A549 (cell line): ENCODE measurements around the gene MYO1B. TPM values are rescaled to one million over a fixed set of nuclear protein-coding genes. Genes with fewer than 3 reads are reported as not detected.

Source experiments
- ATAC-seq, 2 experiments: fragments of 200-7000 bp in 1 of 2; fragments of >200 bp in 1 of 2; cut with Nextera tagmentation in 1 of 2; cut with Tn5 transposase in 1 of 2; 3 replicates each; pipeline versions ENCODE4 v1.8.0 to v1.9.1; 2018 to 2020; ENCODE audit warnings: mild to moderate bottlenecking in 1 of 2, moderate library complexity in 1 of 2
- CTCF ChIA-PET: fragments of 300-600 bp; sonication (Branson Sonifier 250); formaldehyde crosslinking; extraction: SDS; loops from one replicate; lab custom pipeline; 2021; ENCODE audit warnings: antibody characterized with exemption, inconsistent platforms; lab: Yijun Ruan, JAX
- POLR2A ChIA-PET: fragments of 350-600 bp; formaldehyde crosslinking; extraction: SDS; loops from one replicate; lab custom pipeline; 2021; ENCODE audit warnings: antibody characterized with exemption, inconsistent platforms; lab: Yijun Ruan, JAX
- DNase-seq, 2 experiments: peaks; one replicate each; pipeline versions ENCODE4 v3.0.0 to v3.0.0-alpha.2; 2011 to 2016; ENCODE audit warnings: low read depth in 1 of 2, low spot score in 1 of 2
- FAIRE-seq: peaks from 2 replicates; lab custom pipeline; 2011; peaks lifted over from hg19 to GRCh38; lab: Jason Lieb, UNC
- H3K27ac ChIP-seq, 2 experiments: fragments of >200 bp; sonication (Bioruptor Twin); formaldehyde crosslinking; 3 replicates each; pipeline ENCODE4 v1.5.1; 2016 to 2017
- H3K4me1 ChIP-seq: fragments of >200 bp; sonication (Bioruptor Twin); formaldehyde crosslinking; 3 replicates; pipeline ENCODE4 v1.6.1; 2016
- H3K4me2 ChIP-seq: fragments of >200 bp; sonication (Bioruptor Twin); formaldehyde crosslinking; 3 replicates; pipeline ENCODE4 v1.6.1; 2016
- H3K4me3 ChIP-seq: fragments of >200 bp; sonication (Bioruptor Twin); formaldehyde crosslinking; 3 replicates; pipeline ENCODE4 v1.5.1; 2016
- H3K9me3 ChIP-seq: fragments of >200 bp; sonication (Bioruptor Twin); formaldehyde crosslinking; 3 replicates; pipeline ENCODE4 v1.6.1; 2016
- BHLHE40 ChIP-seq: IDR thresholded peaks from 2 replicates; pipeline ENCODE4 v1.6.1; 2012; ENCODE audit warnings: low read depth, low read length, inconsistent platforms
- CBX8 ChIP-seq: fragments of 200-600 bp; sonication (generic); IDR thresholded peaks from 2 replicates; pipeline ENCODE4 v1.6.1; 2016
- CHD2 ChIP-seq: fragments of 150-350 bp; IDR thresholded peaks from 2 replicates; pipeline ENCODE4 v1.6.1; 2014; ENCODE audit warnings: low read length; ENCODE audit not compliant: partially characterized antibody
- EHF ChIP-seq: fragments of 250-450 bp; sonication (Bioruptor Pico); IDR thresholded peaks from 2 replicates; pipeline ENCODE4 v1.5.0; 2020; ENCODE audit warnings: mild to moderate bottlenecking
- EP300 ChIP-seq, 2 experiments: fragments of >200 bp; sonication (Bioruptor Twin); formaldehyde crosslinking; IDR thresholded peaks; 2 replicates in 1 of 2; 3 replicates in 1 of 2; pipeline ENCODE4 v1.6.1; 2016 to 2017
- HDAC2 ChIP-seq: fragments of 200-600 bp; sonication (generic); IDR thresholded peaks from 2 replicates; pipeline ENCODE4 v1.6.1; 2016
- HES2 ChIP-seq: fragments of >200 bp; sonication (Bioruptor Twin); formaldehyde crosslinking; IDR thresholded peaks from 2 replicates; pipeline ENCODE4 v1.6.1; 2016
- HEYL ChIP-seq: fragments of 250-450 bp; sonication (Bioruptor Pico); IDR thresholded peaks from 2 replicates; pipeline ENCODE4 v1.8.0; 2021; ENCODE audit warnings: mild to moderate bottlenecking, moderate library complexity
- JUN ChIP-seq, 2 experiments: fragments of >200 bp; sonication (Bioruptor Twin); formaldehyde crosslinking; IDR thresholded peaks; 2 replicates in 1 of 2; 3 replicates in 1 of 2; pipeline ENCODE4 v1.6.1; 2016 to 2017
- KDM1A ChIP-seq: fragments of 200-600 bp; sonication (generic); IDR thresholded peaks from 2 replicates; pipeline ENCODE4 v1.6.1; 2016; ENCODE audit warnings: low read depth, mild to moderate bottlenecking
- KDM5A ChIP-seq: fragments of 200-600 bp; sonication (generic); IDR thresholded peaks from 2 replicates; pipeline ENCODE4 v1.6.1; 2016; ENCODE audit warnings: antibody characterized with exemption, mild to moderate bottlenecking
- MAFK ChIP-seq: fragments of 450-650 bp; IDR thresholded peaks from 2 replicates; pipeline ENCODE4 v1.6.1; 2014; ENCODE audit not compliant: partially characterized antibody
- NFE2L2 ChIP-seq: fragments of 150-350 bp; conservative IDR thresholded peaks from 2 replicates; pipeline ENCODE4 v1.6.1; 2014; ENCODE audit warnings: low read length
- PHF8 ChIP-seq: fragments of 200-600 bp; sonication (generic); IDR thresholded peaks from 2 replicates; pipeline ENCODE4 v1.6.1; 2016; ENCODE audit warnings: low read depth, mild to moderate bottlenecking, antibody characterized with exemption, moderate library complexity, borderline replicate concordance
- POLR2AphosphoS2 ChIP-seq: conservative IDR thresholded peaks from 2 replicates; pipeline ENCODE4 v1.6.1; 2012; ENCODE audit warnings: low read length, improper control_type of control experiment, inconsistent platforms
- RAD21 ChIP-seq, 2 experiments: fragments of >200 bp in 1 of 2; sonication (Bioruptor Twin) in 1 of 2; formaldehyde crosslinking in 1 of 2; IDR thresholded peaks in 1 of 2; conservative IDR thresholded peaks in 1 of 2; 2 replicates in 1 of 2; 3 replicates in 1 of 2; pipeline ENCODE4 v1.6.1; 2012 to 2018; ENCODE audit warnings: inconsistent platforms in 1 of 2
- RCOR1 ChIP-seq: fragments of 150-350 bp; IDR thresholded peaks from 2 replicates; pipeline ENCODE4 v1.6.1; 2014; ENCODE audit warnings: antibody characterized with exemption, low read length, low read depth
- RNF2 ChIP-seq: fragments of 200-600 bp; sonication (generic); IDR thresholded peaks from 2 replicates; pipeline ENCODE4 v1.6.1; 2016; ENCODE audit warnings: low read depth, mild to moderate bottlenecking, antibody characterized with exemption, moderate library complexity, borderline replicate concordance
- SMC3 ChIP-seq: fragments of >200 bp; sonication (Bioruptor Twin); formaldehyde crosslinking; IDR thresholded peaks from 3 replicates; pipeline ENCODE4 v1.6.1; 2018; ENCODE audit warnings: inconsistent platforms
- ZC3H11A ChIP-seq: fragments of 450-650 bp; IDR thresholded peaks from 2 replicates; pipeline ENCODE4 v1.6.1; 2014; ENCODE audit warnings: antibody characterized with exemption, mild to moderate bottlenecking
- ZFP36 ChIP-seq: fragments of 450-650 bp; IDR thresholded peaks from 2 replicates; pipeline ENCODE4 v1.6.1; 2014; ENCODE audit warnings: borderline replicate concordance; ENCODE audit not compliant: partially characterized antibody
- WGBS: methylation state at CpG from one replicate; pipeline ENCODE4 v1.1.6; 2017; ENCODE audit errors: missing lambda C conversion rate; 5-methylcytosine and 5-hydroxymethylcytosine counted together
- polyA plus RNA-seq, 4 experiments: library from polyadenylated mRNA; depleted of rRNA in 3 of 4; stranded (reverse); fragments of >200 nt; fragmentation: RNase III in 1 of 4; extraction: RNeasy Plus Mini Kit Qiagen cat#74134 plus additional on column Dnase treatment in 1 of 4; gene quantifications; 2 replicates in 3 of 4; 3 replicates in 1 of 4; pipeline ENCODE4 v1.2.3, GENCODE V29; 2011 to 2017
- TF ChIP-seq, protein P1 (sequence below): fragments of 450-650 bp; IDR thresholded peaks from 2 replicates; pipeline ENCODE4 v1.6.1; 2014; ENCODE audit warnings: antibody characterized with exemption
- TF ChIP-seq, protein P2 (sequence below): fragments of 200-600 bp; sonication (generic); IDR thresholded peaks from 2 replicates; pipeline ENCODE4 v1.6.1; 2016; ENCODE audit warnings: antibody characterized with exemption, mild to moderate bottlenecking, moderate library complexity
- TF ChIP-seq, protein P3 (sequence below): fragments of 150-350 bp; IDR thresholded peaks from 2 replicates; pipeline ENCODE4 v1.6.1; 2014; ENCODE audit warnings: low read depth, mild to moderate bottlenecking, low read length

MYO1B gene
- polyA plus RNA-seq, 2 of the 4 experiments (the other 2 are of a cell fraction): 77.7 to 159 TPM

- CTCF ChIA-PET: interaction anchor here (0.9 to 1.2 kb wide), 2 partner anchors 10 to 303 kb away, joined by 3 read pairs; no protein-coding TSS in a partner anchor
- no peak overlapping the region for H3K27ac ChIP-seq
- H3K4me1 ChIP-seq: peaks cover 25% of the 10 kb centered on the region; the same call in 2 of the 3 replicates
- H3K4me3 ChIP-seq: no peak overlapping the region
- DNase-seq (no peak), ATAC-seq (no peak; a peak in 1 of 6 replicates)
- no peaks in the 10 kb centered on the region for H3K9me3 ChIP-seq
- no peak overlapping the region for H3K4me2 ChIP-seq
- TF ChIP-seq KDM5A: no peak
- no peak for TF ChIP-seq HEYL (CRISPR knock-in tag)
- TF ChIP-seq, protein P1, sequence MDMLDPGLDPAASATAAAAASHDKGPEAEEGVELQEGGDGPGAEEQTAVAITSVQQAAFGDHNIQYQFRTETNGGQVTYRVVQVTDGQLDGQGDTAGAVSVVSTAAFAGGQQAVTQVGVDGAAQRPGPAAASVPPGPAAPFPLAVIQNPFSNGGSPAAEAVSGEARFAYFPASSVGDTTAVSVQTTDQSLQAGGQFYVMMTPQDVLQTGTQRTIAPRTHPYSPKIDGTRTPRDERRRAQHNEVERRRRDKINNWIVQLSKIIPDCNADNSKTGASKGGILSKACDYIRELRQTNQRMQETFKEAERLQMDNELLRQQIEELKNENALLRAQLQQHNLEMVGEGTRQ: no peak
- no peak for TF ChIP-seq ZFP36
- no peak for TF ChIP-seq KDM1A
- TF ChIP-seq RNF2: no peak
- TF ChIP-seq, protein P2, sequence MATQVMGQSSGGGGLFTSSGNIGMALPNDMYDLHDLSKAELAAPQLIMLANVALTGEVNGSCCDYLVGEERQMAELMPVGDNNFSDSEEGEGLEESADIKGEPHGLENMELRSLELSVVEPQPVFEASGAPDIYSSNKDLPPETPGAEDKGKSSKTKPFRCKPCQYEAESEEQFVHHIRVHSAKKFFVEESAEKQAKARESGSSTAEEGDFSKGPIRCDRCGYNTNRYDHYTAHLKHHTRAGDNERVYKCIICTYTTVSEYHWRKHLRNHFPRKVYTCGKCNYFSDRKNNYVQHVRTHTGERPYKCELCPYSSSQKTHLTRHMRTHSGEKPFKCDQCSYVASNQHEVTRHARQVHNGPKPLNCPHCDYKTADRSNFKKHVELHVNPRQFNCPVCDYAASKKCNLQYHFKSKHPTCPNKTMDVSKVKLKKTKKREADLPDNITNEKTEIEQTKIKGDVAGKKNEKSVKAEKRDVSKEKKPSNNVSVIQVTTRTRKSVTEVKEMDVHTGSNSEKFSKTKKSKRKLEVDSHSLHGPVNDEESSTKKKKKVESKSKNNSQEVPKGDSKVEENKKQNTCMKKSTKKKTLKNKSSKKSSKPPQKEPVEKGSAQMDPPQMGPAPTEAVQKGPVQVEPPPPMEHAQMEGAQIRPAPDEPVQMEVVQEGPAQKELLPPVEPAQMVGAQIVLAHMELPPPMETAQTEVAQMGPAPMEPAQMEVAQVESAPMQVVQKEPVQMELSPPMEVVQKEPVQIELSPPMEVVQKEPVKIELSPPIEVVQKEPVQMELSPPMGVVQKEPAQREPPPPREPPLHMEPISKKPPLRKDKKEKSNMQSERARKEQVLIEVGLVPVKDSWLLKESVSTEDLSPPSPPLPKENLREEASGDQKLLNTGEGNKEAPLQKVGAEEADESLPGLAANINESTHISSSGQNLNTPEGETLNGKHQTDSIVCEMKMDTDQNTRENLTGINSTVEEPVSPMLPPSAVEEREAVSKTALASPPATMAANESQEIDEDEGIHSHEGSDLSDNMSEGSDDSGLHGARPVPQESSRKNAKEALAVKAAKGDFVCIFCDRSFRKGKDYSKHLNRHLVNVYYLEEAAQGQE: no peak
- TF ChIP-seq CBX8: no peak
- no peak for TF ChIP-seq ZC3H11A
- no peak for TF ChIP-seq BHLHE40
- TF ChIP-seq MAFK: no peak
- no peak for TF ChIP-seq CHD2
- no peak for TF ChIP-seq NFE2L2
- TF ChIP-seq, protein P3, sequence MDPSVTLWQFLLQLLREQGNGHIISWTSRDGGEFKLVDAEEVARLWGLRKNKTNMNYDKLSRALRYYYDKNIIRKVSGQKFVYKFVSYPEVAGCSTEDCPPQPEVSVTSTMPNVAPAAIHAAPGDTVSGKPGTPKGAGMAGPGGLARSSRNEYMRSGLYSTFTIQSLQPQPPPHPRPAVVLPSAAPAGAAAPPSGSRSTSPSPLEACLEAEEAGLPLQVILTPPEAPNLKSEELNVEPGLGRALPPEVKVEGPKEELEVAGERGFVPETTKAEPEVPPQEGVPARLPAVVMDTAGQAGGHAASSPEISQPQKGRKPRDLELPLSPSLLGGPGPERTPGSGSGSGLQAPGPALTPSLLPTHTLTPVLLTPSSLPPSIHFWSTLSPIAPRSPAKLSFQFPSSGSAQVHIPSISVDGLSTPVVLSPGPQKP: no peak
- no peak for TF ChIP-seq PHF8
- TF ChIP-seq EHF (CRISPR knock-in tag): no peak
- TF ChIP-seq HDAC2: no peak
- TF ChIP-seq, all 56 proteins: peak for 0
- no peak for FAIRE-seq
- POLR2A ChIA-PET: no interaction called here
- WGBS: 92% methylated on average over 8 of the region's 8 CpGs
Measured at GRCh38 chr2:191355170-191355758, 110.1 kb downstream of the MYO1B start.

GRCh38 chr2:191357678-191358077, 112.5 kb downstream of the MYO1B start:
- POLR2A ChIA-PET: no interaction called here
- Histone ChIP-seq H3K27ac (no peak overlapping the region), H3K4me1 (peaks cover 5% of the 10 kb centered on the region; the same call in 1 of the 3 replicates), H3K9me3 (no peaks in the 10 kb centered on the region), H3K4me3 (no peak overlapping the region), H3K4me2 (no peak overlapping the region)
- DNase-seq: no peak
- TF ChIP-seq SMC3: no peak
- no peak for TF ChIP-seq RAD21 (conservative IDR thresholded peaks at IDR 0.05 in 1 of 2, IDR thresholded peaks at IDR 0.05 in 1 of 2)
- TF ChIP-seq KDM5A: no peak
- TF ChIP-seq EP300 (IDR thresholded peaks at IDR 0.05): no peak
- no peak for TF ChIP-seq ZC3H11A
- TF ChIP-seq, protein P3: no peak
- TF ChIP-seq RCOR1: no peak
- TF ChIP-seq POLR2AphosphoS2: no peak
- no peak for TF ChIP-seq HES2
- TF ChIP-seq, protein P1: no peak
- no peak for TF ChIP-seq JUN (IDR thresholded peaks at IDR 0.05)
- WGBS: 93% methylated on average over 1 of the region's 1 CpG
- CTCF ChIA-PET: interaction anchor here (0.8 kb wide), 1 partner anchor 139 kb away, joined by 3 read pairs; no protein-coding TSS in a partner anchor
- FAIRE-seq: no peak
- ATAC-seq: no peak
